ENCODE measurements around the gene TMEM238L.
"Not testable (repeated sequence)": the region's sequence is repeated elsewhere in the genome, so short reads cannot be mapped to it uniquely, and the experiment has no call there.

TMEM238L gene

GRCh38 chr17:10803830-10804475, at the start of gene TMEM238L:
TMEM238L (minus strand) TSS chr17:10804099; CDS start chr17:10803963, 136 bp downstream.
- no peak for DNase-seq

- DNase-seq, result not testable (repeated sequence)
Measured at GRCh38 chr17:10846636-10847035, 42.7 kb upstream of the TMEM238L start.

- DNase-seq, result no peak
Measured at GRCh38 chr17:10845388-10845751, 41.5 kb upstream of the TMEM238L start.

- DNase-seq, result peak; percentile 68 to 74
Measured at GRCh38 chr17:10844621-10845387, 40.9 kb upstream of the TMEM238L start.

- DNase-seq, result no peak
Measured at GRCh38 chr17:10843811-10844210, 39.9 kb upstream of the TMEM238L start.

GRCh38 chr17:10842658-10843057, 38.8 kb upstream of the TMEM238L start:
- DNase-seq, result no peak

GRCh38 chr17:10838682-10839081, 34.8 kb upstream of the TMEM238L start:
- DNase-seq, result no peak

- no peak for DNase-seq
Measured at GRCh38 chr17:10837921-10838320, 34.0 kb upstream of the TMEM238L start, which contains the start of gene PIRT. PIRT (minus strand) TSS chr17:10838087; CDS start chr17:10825645, 12,442 bp downstream.

GRCh38 chr17:10836966-10837590, 33.2 kb upstream of the TMEM238L start:
- no peak for DNase-seq

GRCh38 chr17:10836145-10836544, 32.2 kb upstream of the TMEM238L start:
- no peak for DNase-seq

GRCh38 chr17:10831696-10832095, 27.8 kb upstream of the TMEM238L start:
- no peak for DNase-seq

- DNase-seq, result no peak
Measured at GRCh38 chr17:10827898-10828552, 24.1 kb upstream of the TMEM238L start.

- DNase-seq, result no peak
Measured at GRCh38 chr17:10824874-10825273, 21.0 kb upstream of the TMEM238L start.

- no peak for DNase-seq
Measured at GRCh38 chr17:10821770-10822169, 17.9 kb upstream of the TMEM238L start.

GRCh38 chr17:10821054-10821453, 17.2 kb upstream of the TMEM238L start:
- no peak for DNase-seq

GRCh38 chr17:10815319-10815718, 11.4 kb upstream of the TMEM238L start:
- DNase-seq, result no peak

- no peak for DNase-seq
Measured at GRCh38 chr17:10814075-10814474, 10.2 kb upstream of the TMEM238L start.

- no peak for DNase-seq
Measured at GRCh38 chr17:10812674-10813073, 8.8 kb upstream of the TMEM238L start.

GRCh38 chr17:10809605-10810004, 5.7 kb upstream of the TMEM238L start:
- no peak for DNase-seq

GRCh38 chr17:10807704-10808128, 3.8 kb upstream of the TMEM238L start:
- no peak for DNase-seq

GRCh38 chr17:10806545-10807262, 2.8 kb upstream of the TMEM238L start:
- no peak for DNase-seq

- no peak for DNase-seq
Measured at GRCh38 chr17:10805911-10806310, 2.0 kb upstream of the TMEM238L start.

GRCh38 chr17:10804546-10804945, 647 bp upstream of the TMEM238L start:
- DNase-seq, result no peak

All from CD4-positive, alpha-beta T cell treated with Interleukin-4 for 1 hour (primary cell).